Measurements from ENCODE around the gene SRRM3.
"Not testable (repeated sequence)": the region's sequence is repeated elsewhere in the genome, so short reads cannot be mapped to it uniquely, and the experiment has no call there.

Gene SRRM3

GRCh38 chr7:76191783-76192240 is 9.9 kb upstream of the SRRM3 start:
- no peak for DNase-seq

- DNase-seq, result no peak
Measured at GRCh38 chr7:76193466-76193865, 8.2 kb upstream of the SRRM3 start.

GRCh38 chr7:76193883-76194282 is 7.8 kb upstream of the SRRM3 start:
- DNase-seq, result no peak

GRCh38 chr7:76196786-76197185 is 4.9 kb upstream of the SRRM3 start:
- DNase-seq, result no peak

- DNase-seq, result no peak
Measured at GRCh38 chr7:76198202-76198601, 3.5 kb upstream of the SRRM3 start.

- no peak for DNase-seq
Measured at GRCh38 chr7:76202666-76203030, 952 bp downstream of the SRRM3 start.

GRCh38 chr7:76204147-76204546 is 2.5 kb downstream of the SRRM3 start:
- no peak for DNase-seq

- no peak for DNase-seq
Measured at GRCh38 chr7:76206633-76207032, 4.9 kb downstream of the SRRM3 start.

- DNase-seq, result no peak
Measured at GRCh38 chr7:76209310-76209709, 7.6 kb downstream of the SRRM3 start.

- DNase-seq, result no peak
Measured at GRCh38 chr7:76211216-76211615, 9.5 kb downstream of the SRRM3 start.

GRCh38 chr7:76215349-76215748 is 13.7 kb downstream of the SRRM3 start:
- not testable (repeated sequence) for DNase-seq

GRCh38 chr7:76216381-76217082 is 14.8 kb downstream of the SRRM3 start:
- DNase-seq, result no peak

GRCh38 chr7:76217942-76218566 is 16.4 kb downstream of the SRRM3 start:
- DNase-seq, result no peak

GRCh38 chr7:76220185-76221057 is 18.7 kb downstream of the SRRM3 start:
- DNase-seq, result no peak

GRCh38 chr7:76222333-76222732 is 20.6 kb downstream of the SRRM3 start:
- DNase-seq, result no peak

- no peak for DNase-seq
Measured at GRCh38 chr7:76222839-76223238, 21.1 kb downstream of the SRRM3 start.

- no peak for DNase-seq
Measured at GRCh38 chr7:76223286-76223972, 21.7 kb downstream of the SRRM3 start.

- no peak for DNase-seq
Measured at GRCh38 chr7:76224695-76225094, 23.0 kb downstream of the SRRM3 start.

GRCh38 chr7:76225379-76225778 is 23.7 kb downstream of the SRRM3 start:
- DNase-seq, result no peak

GRCh38 chr7:76225951-76226350 is 24.3 kb downstream of the SRRM3 start:
- DNase-seq, result no peak

- DNase-seq, result not testable (repeated sequence)
Measured at GRCh38 chr7:76226878-76227423, 25.3 kb downstream of the SRRM3 start.

- no peak for DNase-seq
Measured at GRCh38 chr7:76230214-76230613, 28.5 kb downstream of the SRRM3 start.

- DNase-seq, result no peak
Measured at GRCh38 chr7:76231071-76231470, 29.4 kb downstream of the SRRM3 start.

Measured in cortex of kidney (tissue), 1 donor.